Measurements from ENCODE around the gene LIMK1.
A peak's percentile ranks its signal among the peaks of the same experiment; 100 is the strongest.

LIMK1 gene

GRCh38 chr7:74083117-74083876 is at the start of gene LIMK1:
LIMK1 (plus strand) TSS chr7:74083804; CDS start chr7:74083991, 187 bp downstream.
- Histone ChIP-seq H3K4me3 (ENCODE audit: low read depth in 1 of 2, low read length in 1 of 2) (peak within 1 kb of the TSS; percentile 61 to 80), H3K9me3 (no peaks in the 10 kb centered on the region), H3K27ac (peak within 1 kb of the TSS; percentile 32), H3K4me1 (ENCODE audit: control insufficient read depth in 1 of 2, insufficient read depth in 1 of 2, low read depth in 1 of 2, low read length in 1 of 2) (peaks cover 12 to 16% of the 10 kb centered on the region in 2 experiments), H3K36me3 (no peaks in the 10 kb centered on the region), H3K27me3 (peaks cover 15% of the 10 kb centered on the region)
- no peak for TF ChIP-seq CTCF (IDR thresholded peaks at IDR 0.05)

GRCh38 chr7:74037609-74038008 is 46.0 kb upstream of the LIMK1 start:
- Histone ChIP-seq H3K27me3 (peaks cover 3% of the 10 kb centered on the region), H3K36me3 (no peaks in the 10 kb centered on the region), H3K4me3 (ENCODE audit: low read depth in 1 of 2, low read length in 1 of 2) (no peak overlapping the region), H3K9me3 (no peaks in the 10 kb centered on the region), H3K4me1 (ENCODE audit: control insufficient read depth in 1 of 2, insufficient read depth in 1 of 2, low read depth in 1 of 2, low read length in 1 of 2) (no peaks in the 10 kb centered on the region), H3K27ac (no peak overlapping the region)
- no peak for TF ChIP-seq CTCF (IDR thresholded peaks at IDR 0.05)

- no peaks in the 10 kb centered on the region for H3K36me3 ChIP-seq
- no peak overlapping the region for H3K27ac ChIP-seq
- no peak overlapping the region for H3K4me3 ChIP-seq (ENCODE audit: low read depth in 1 of 2, low read length in 1 of 2)
- H3K9me3 ChIP-seq = no peaks in the 10 kb centered on the region
- no peaks in the 10 kb centered on the region for H3K27me3 ChIP-seq
- H3K4me1 ChIP-seq (ENCODE audit: control insufficient read depth in 1 of 2, insufficient read depth in 1 of 2, low read depth in 1 of 2, low read length in 1 of 2) = no peaks in the 10 kb centered on the region
- TF ChIP-seq CTCF (IDR thresholded peaks at IDR 0.05) = no peak
Measured at GRCh38 chr7:74038194-74038961, 45.2 kb upstream of the LIMK1 start.

- Histone ChIP-seq H3K4me3 (ENCODE audit: low read depth in 1 of 2, low read length in 1 of 2) (no peak overlapping the region), H3K27ac (no peak overlapping the region), H3K36me3 (no peaks in the 10 kb centered on the region), H3K9me3 (no peaks in the 10 kb centered on the region), H3K4me1 (ENCODE audit: control insufficient read depth in 1 of 2, insufficient read depth in 1 of 2, low read depth in 1 of 2, low read length in 1 of 2) (no peaks in the 10 kb centered on the region), H3K27me3 (no peaks in the 10 kb centered on the region)
- no peak for TF ChIP-seq CTCF (IDR thresholded peaks at IDR 0.05)
Measured at GRCh38 chr7:74039337-74039736, 44.3 kb upstream of the LIMK1 start.

GRCh38 chr7:74040101-74040790 is 43.4 kb upstream of the LIMK1 start:
- Histone ChIP-seq H3K9me3 (no peaks in the 10 kb centered on the region), H3K4me3 (ENCODE audit: low read depth in 1 of 2, low read length in 1 of 2) (no peak overlapping the region), H3K27me3 (no peaks in the 10 kb centered on the region), H3K4me1 (ENCODE audit: control insufficient read depth in 1 of 2, insufficient read depth in 1 of 2, low read depth in 1 of 2, low read length in 1 of 2) (no peaks in the 10 kb centered on the region), H3K27ac (no peak overlapping the region), H3K36me3 (no peaks in the 10 kb centered on the region)
- TF ChIP-seq CTCF (IDR thresholded peaks at IDR 0.05) = no peak

All from neutrophil (primary cell).